AG04450 (cell line): ENCODE data around the gene OTULIN. TPM values are rescaled to one million over a fixed set of nuclear protein-coding genes. Genes with fewer than 3 reads are reported as not detected.

Source experiments
- CTCF ChIA-PET: fragments of 300-600, 350-600 bp; formaldehyde crosslinking; extraction: SDS; loops from one replicate; lab custom pipeline; 2022; ENCODE audit warnings: antibody characterized with exemption, inconsistent platforms; lab: Charles Lee
- POLR2A ChIA-PET: fragments of 350-600 bp; formaldehyde crosslinking; extraction: SDS; loops from one replicate; lab custom pipeline; 2021; ENCODE audit warnings: antibody characterized with exemption, inconsistent platforms; lab: Yijun Ruan, JAX
- DNase-seq: peaks from one replicate; pipeline ENCODE4 v3.0.0-alpha.2; 2011; ENCODE audit warnings: low read depth, low spot score
- H3K27ac ChIP-seq: one replicate; pipeline ENCODE4 v1.5.1; 2012; ENCODE audit warnings: low read depth, low read length, control low read depth
- H3K27me3 ChIP-seq: one replicate; pipeline ENCODE4 v1.6.0; 2012; ENCODE audit warnings: low read length; ENCODE audit not compliant: control insufficient read depth, insufficient read depth
- H3K4me3 ChIP-seq: 2 replicates; pipeline ENCODE4 v1.5.1; 2011; ENCODE audit warnings: mild to moderate bottlenecking, low read depth, low read length, control low read depth
- H3K9me3 ChIP-seq: 2 replicates; pipeline ENCODE4 v1.5.1; 2012; ENCODE audit warnings: low read length; ENCODE audit not compliant: control insufficient read depth, insufficient read depth
- polyA minus RNA-seq: library from RNA; depleted of rRNA, polyadenylated mRNA; stranded (reverse); fragments of >200 nt; gene quantifications from 2 replicates; pipeline ENCODE4 v1.2.3, GENCODE V29; 2011; rRNA and poly(A)+ RNA removed
- polyA plus RNA-seq: library from polyadenylated mRNA; depleted of rRNA; stranded (reverse); fragments of >200 nt; gene quantifications from 2 replicates; pipeline ENCODE4 v1.2.3, GENCODE V29; 2011; rRNA removed
- TF ChIP-seq, protein P1 (sequence below): IDR thresholded peaks from 2 replicates; pipeline ENCODE4 v1.5.1; 2011; ENCODE audit warnings: low read depth, low read length, control low read depth, inconsistent platforms

The OTULIN gene
- polyA plus RNA-seq (10.9 and 14.0 TPM in 2 replicates), polyA minus RNA-seq (20.0 and 27.6 TPM in 2 replicates)

DNA sequence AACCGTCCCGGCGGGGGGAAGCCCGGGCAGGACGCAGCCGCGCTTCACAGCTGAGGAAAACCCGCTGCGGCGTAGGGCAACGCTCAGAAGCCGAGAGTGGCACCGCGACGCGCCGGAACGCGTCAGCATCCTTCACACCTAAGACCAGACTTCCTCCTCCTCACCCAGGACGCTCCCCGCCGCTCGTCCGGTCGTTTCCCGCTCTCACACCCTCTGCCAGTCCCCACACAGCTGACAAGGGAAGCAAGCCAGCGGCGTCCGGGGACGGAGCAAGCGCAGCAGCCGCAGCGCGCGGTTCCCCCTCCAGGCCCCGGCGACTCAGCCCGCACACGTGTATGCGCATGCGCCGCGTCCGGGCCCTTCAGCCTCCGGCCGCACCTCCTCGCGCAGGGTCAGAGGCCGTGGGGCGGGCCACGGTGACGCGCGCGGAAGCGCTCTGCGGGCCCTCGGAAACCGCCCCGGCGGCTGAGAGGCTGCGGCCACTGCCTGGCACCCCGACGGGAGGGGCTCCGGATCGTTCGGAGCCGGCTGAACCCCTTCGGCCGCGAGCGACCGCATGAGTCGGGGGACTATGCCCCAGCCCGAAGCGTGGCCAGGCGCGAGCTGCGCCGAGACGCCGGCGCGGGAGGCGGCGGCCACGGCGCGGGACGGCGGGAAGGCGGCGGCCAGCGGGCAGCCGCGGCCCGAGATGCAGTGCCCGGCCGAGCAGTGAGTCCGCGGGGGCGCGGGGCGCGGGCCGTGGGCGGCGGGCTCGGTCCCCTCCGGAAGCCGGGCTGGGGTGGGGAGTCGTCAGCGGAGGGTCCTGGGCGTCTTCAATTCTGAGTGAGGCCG lies at the start of gene OTULIN:
TSS of gene OTULIN (plus strand) at position 449 of the 831 bp plus-strand sequence. CDS start at position 557, 108 bp downstream.
- DNase-seq: peak; percentile 71
- TF ChIP-seq, protein P1, sequence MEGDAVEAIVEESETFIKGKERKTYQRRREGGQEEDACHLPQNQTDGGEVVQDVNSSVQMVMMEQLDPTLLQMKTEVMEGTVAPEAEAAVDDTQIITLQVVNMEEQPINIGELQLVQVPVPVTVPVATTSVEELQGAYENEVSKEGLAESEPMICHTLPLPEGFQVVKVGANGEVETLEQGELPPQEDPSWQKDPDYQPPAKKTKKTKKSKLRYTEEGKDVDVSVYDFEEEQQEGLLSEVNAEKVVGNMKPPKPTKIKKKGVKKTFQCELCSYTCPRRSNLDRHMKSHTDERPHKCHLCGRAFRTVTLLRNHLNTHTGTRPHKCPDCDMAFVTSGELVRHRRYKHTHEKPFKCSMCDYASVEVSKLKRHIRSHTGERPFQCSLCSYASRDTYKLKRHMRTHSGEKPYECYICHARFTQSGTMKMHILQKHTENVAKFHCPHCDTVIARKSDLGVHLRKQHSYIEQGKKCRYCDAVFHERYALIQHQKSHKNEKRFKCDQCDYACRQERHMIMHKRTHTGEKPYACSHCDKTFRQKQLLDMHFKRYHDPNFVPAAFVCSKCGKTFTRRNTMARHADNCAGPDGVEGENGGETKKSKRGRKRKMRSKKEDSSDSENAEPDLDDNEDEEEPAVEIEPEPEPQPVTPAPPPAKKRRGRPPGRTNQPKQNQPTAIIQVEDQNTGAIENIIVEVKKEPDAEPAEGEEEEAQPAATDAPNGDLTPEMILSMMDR: no peak
- CTCF ChIA-PET: no interaction called here
- POLR2A ChIA-PET: interaction anchor here (0.5 kb wide), 2 partner anchors 145 to 206 kb away, joined by 3 to 5 read pairs; no protein-coding TSS in a partner anchor
- H3K9me3 ChIP-seq: no peaks in the 10 kb centered on the region; the same call in 1 of the 2 replicates
- peak within 1 kb of the TSS; percentile 82 for H3K27ac ChIP-seq
- peak within 1 kb of the TSS; percentile 86 for H3K4me3 ChIP-seq
- H3K27me3 ChIP-seq: no peaks in the 10 kb centered on the region

DNA sequence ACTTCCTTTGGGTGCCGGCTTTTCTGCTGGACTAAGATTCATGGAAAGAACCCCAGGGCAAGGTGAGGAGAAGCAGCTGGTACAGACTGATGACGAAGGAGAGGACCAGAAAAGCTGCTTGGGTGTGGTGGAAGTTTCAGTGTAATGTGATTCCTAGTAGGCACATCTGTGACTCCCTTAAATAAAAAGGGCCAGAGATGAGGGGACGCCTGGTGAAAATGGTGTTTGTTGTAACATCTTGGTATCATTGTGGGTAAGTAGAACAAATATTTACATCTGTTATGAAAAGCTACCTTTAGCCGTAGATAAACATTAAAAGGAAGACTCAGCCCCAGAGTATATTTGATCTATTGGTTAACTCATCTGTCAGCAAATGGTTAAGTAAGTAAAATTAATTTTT lies 49.2 kb upstream of the OTULIN start:
- H3K27me3 ChIP-seq: peaks cover 20% of the 10 kb centered on the region
- DNase-seq: no peak
- POLR2A ChIA-PET: no interaction called here
- CTCF ChIA-PET: no interaction called here
- no peak overlapping the region for H3K27ac ChIP-seq
- TF ChIP-seq, protein P1: no peak
- H3K4me3 ChIP-seq: no peak overlapping the region
- no peaks in the 10 kb centered on the region for H3K9me3 ChIP-seq

DNA sequence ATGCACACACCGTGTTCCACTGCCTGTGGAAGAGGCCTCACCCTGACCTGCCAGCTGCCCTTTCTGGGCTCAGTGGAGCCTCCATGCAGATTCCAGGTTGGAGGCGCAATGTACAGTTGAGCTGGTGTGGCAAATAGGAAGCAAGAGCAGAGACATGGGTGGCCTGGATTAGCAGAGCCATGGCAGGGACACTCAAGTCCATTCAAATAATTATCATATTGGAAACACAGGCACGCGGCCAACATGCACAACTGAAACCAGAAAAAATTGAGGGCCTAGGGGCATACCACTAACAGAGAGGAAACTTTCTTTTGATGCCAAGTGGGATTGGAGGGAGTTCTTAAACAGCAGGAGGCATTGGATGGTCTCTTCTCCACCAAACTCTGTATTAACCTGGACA lies 47.1 kb upstream of the OTULIN start:
- Histone ChIP-seq H3K27ac (no peak overlapping the region), H3K9me3 (peaks cover 4% of the 10 kb centered on the region; the same call in 1 of the 2 replicates), H3K4me3 (no peak overlapping the region), H3K27me3 (peaks cover 19% of the 10 kb centered on the region)
- ChIA-PET CTCF (interaction anchor here (0.9 kb wide), 1 partner anchor 11 kb away, joined by 3 read pairs; no protein-coding TSS in a partner anchor), POLR2A (no interaction called here)
- DNase-seq: no peak
- TF ChIP-seq, protein P1: no peak

DNA sequence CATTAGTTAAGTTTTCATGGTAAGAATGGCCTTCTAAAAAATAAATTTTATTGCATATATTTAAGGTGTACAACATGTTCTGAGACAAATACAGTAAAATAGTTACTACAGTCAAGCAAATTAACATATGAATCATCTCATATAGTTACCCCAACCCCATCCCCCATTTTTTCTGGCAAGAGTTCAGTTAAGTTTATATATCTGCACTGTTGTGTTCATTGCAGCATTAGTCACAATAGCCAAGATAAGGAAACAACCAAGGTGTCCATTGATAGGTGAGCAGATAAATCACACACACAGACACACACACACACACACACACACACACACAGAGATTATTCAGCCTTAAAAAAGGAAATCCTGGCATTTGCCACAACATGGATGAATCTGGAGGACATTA lies 37.2 kb upstream of the OTULIN start:
- ChIA-PET POLR2A (no interaction called here), CTCF (no interaction called here)
- Histone ChIP-seq H3K27ac (no peak overlapping the region), H3K4me3 (no peak overlapping the region), H3K9me3 (no peaks in the 10 kb centered on the region), H3K27me3 (no peaks in the 10 kb centered on the region)
- no peak for DNase-seq
- TF ChIP-seq, protein P1: no peak

DNA sequence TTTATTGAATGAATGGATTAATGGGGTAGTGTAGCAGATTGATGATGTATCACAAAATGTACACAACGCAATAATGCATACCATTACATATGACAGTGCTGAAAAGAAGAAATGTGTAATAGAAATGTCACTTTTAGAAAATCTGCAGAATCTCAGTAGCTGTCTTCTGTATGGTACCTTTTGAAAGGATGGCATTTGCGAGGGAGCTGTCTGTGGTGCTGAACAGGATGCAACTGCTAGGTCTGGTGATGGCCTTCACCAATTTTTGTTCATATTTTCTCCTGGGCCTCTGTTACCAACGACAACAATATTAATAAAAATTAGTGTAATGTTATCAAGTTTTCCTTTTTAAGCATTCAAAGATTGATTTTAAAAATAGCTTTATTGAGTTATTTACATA lies 36.2 kb upstream of the OTULIN start:
- peak; percentile 27 for DNase-seq
- H3K4me3 ChIP-seq: no peak overlapping the region
- no peaks in the 10 kb centered on the region for H3K9me3 ChIP-seq
- ChIA-PET CTCF (interaction anchor here (0.8 to 1.1 kb wide), 2 partner anchors 11 to 20 kb away, joined by 3 to 7 read pairs; no protein-coding TSS in a partner anchor), POLR2A (no interaction called here)
- no peak overlapping the region for H3K27ac ChIP-seq
- TF ChIP-seq, protein P1: no peak
- H3K27me3 ChIP-seq: no peaks in the 10 kb centered on the region
